Measurements from ENCODE around the gene SIM2.

- TF ChIP-seq, protein P1, sequence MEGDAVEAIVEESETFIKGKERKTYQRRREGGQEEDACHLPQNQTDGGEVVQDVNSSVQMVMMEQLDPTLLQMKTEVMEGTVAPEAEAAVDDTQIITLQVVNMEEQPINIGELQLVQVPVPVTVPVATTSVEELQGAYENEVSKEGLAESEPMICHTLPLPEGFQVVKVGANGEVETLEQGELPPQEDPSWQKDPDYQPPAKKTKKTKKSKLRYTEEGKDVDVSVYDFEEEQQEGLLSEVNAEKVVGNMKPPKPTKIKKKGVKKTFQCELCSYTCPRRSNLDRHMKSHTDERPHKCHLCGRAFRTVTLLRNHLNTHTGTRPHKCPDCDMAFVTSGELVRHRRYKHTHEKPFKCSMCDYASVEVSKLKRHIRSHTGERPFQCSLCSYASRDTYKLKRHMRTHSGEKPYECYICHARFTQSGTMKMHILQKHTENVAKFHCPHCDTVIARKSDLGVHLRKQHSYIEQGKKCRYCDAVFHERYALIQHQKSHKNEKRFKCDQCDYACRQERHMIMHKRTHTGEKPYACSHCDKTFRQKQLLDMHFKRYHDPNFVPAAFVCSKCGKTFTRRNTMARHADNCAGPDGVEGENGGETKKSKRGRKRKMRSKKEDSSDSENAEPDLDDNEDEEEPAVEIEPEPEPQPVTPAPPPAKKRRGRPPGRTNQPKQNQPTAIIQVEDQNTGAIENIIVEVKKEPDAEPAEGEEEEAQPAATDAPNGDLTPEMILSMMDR (IDR thresholded peaks at IDR 0.05; ENCODE audit: insufficient read depth, low read depth, low read length): no peak
- TF ChIP-seq EZH2 (IDR thresholded peaks at IDR 0.05; ENCODE audit: insufficient read depth, low read length): no peak
Observed at GRCh38 chr21:36656138-36656537, 42.8 kb upstream of the SIM2 start.

Measured in astrocyte (in vitro differentiated cells and primary cell).